ENCODE data around the gene PPP1R3F. TPM values are rescaled to one million over a fixed set of nuclear protein-coding genes. Genes with fewer than 3 reads are reported as not detected.

PPP1R3F gene
- total RNA-seq, 2 donors from 2014 or later, result 3.9 to 24.9 TPM

- no peaks in the 10 kb centered on the region for H3K9me3 ChIP-seq
- WGBS, result no CpG with 5 or more reads among the region's 9 CpGs
- H3K27me3 ChIP-seq (replicated peaks; ENCODE audit: insufficient read depth), result no peaks in the 10 kb centered on the region
- H3K27ac ChIP-seq, result no peak overlapping the region
- intact Hi-C loops (cut with DNase I), result no loop called here
- TF ChIP-seq POLR2A (IDR thresholded peaks at IDR 0.05) (no peak), CTCF (IDR thresholded peaks at IDR 0.05) (no peak), POLR2AphosphoS5 (IDR thresholded peaks at IDR 0.05) (no peak)
- no peaks in the 10 kb centered on the region for H3K36me3 ChIP-seq
- no peak for DNase-seq (ENCODE audit: low spot score)
- no peak overlapping the region for H3K4me3 ChIP-seq
- H3K4me1 ChIP-seq (replicated peaks), result no peaks in the 10 kb centered on the region
Measured at GRCh38 chrX:49249616-49250015, 20.0 kb upstream of the PPP1R3F start.

GRCh38 chrX:49250066-49250465 is 19.5 kb upstream of the PPP1R3F start:
- no peaks in the 10 kb centered on the region for H3K4me1 ChIP-seq (replicated peaks)
- intact Hi-C loops (cut with DNase I), result no loop called here
- DNase-seq (ENCODE audit: low spot score), result no peak
- no peaks in the 10 kb centered on the region for H3K9me3 ChIP-seq
- H3K27me3 ChIP-seq (replicated peaks; ENCODE audit: insufficient read depth), result no peaks in the 10 kb centered on the region
- H3K36me3 ChIP-seq, result no peaks in the 10 kb centered on the region
- no peak overlapping the region for H3K4me3 ChIP-seq
- H3K27ac ChIP-seq, result no peak overlapping the region
- no peak for TF ChIP-seq POLR2A (IDR thresholded peaks at IDR 0.05)
- no peak for TF ChIP-seq POLR2AphosphoS5 (IDR thresholded peaks at IDR 0.05)
- TF ChIP-seq CTCF (IDR thresholded peaks at IDR 0.05), result no peak
- 90% methylated on average over 10 of the region's 13 CpGs for WGBS

DNA sequence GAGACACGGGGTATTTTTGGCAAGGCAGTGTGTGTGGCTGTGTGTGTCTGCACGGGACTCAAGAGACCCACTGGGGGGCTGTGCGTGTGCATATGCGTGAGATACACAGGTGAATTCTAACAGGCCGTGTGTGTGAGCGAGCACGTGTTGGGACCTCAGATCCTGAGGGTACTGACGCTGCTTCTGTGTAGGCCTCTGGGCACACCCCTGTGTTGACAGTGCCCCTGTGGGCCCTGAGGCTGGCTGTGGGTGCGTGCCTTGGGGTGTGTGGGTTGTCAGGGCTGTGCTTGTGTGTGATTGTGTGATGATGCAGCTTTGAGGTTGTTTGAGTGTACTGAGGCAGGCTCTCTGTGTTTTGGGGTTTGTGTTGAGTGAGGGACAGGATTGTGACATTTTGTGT is 19.0 kb upstream of the PPP1R3F start:
- H3K4me3 ChIP-seq, result no peak overlapping the region
- H3K27ac ChIP-seq, result no peak overlapping the region
- DNase-seq (ENCODE audit: low spot score), result no peak
- no peaks in the 10 kb centered on the region for H3K9me3 ChIP-seq
- no peaks in the 10 kb centered on the region for H3K27me3 ChIP-seq (replicated peaks; ENCODE audit: insufficient read depth)
- WGBS, result 93% methylated on average over 8 of the region's 9 CpGs
- H3K4me1 ChIP-seq (replicated peaks), result no peaks in the 10 kb centered on the region
- intact Hi-C loops (cut with DNase I), result no loop called here
- no peak for TF ChIP-seq POLR2AphosphoS5 (IDR thresholded peaks at IDR 0.05)
- TF ChIP-seq CTCF (IDR thresholded peaks at IDR 0.05), result no peak
- no peak for TF ChIP-seq POLR2A (IDR thresholded peaks at IDR 0.05)
- no peaks in the 10 kb centered on the region for H3K36me3 ChIP-seq

DNA sequence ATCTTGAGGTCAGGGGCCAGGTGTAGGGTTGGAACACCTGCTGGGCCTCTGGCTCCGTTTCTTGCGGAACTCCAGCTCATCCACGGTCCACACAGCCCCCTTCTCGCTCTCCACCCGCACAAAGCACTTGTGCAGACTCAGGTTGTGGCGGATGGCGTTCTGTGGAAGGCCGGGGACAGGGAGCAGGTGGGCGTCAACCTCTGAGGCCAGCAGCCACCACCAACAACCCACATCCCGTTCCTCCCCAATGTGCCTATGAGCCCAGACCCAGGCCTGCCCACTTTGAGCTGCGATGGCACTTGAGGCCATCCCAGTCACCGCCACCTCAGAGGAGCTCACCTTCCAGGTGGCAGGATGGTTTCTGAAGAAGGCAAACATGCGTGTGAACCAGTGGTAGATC is 18.3 kb upstream of the PPP1R3F start:
- no peak for DNase-seq (ENCODE audit: low spot score)
- no peak for TF ChIP-seq POLR2AphosphoS5 (IDR thresholded peaks at IDR 0.05)
- TF ChIP-seq POLR2A (IDR thresholded peaks at IDR 0.05), result no peak
- TF ChIP-seq CTCF (IDR thresholded peaks at IDR 0.05), result no peak
- no peak overlapping the region for H3K27ac ChIP-seq
- no peaks in the 10 kb centered on the region for H3K36me3 ChIP-seq
- H3K4me1 ChIP-seq (replicated peaks), result no peaks in the 10 kb centered on the region
- 96% methylated on average over 13 of the region's 13 CpGs for WGBS
- intact Hi-C loops (cut with DNase I), result no loop called here
- no peak overlapping the region for H3K4me3 ChIP-seq
- H3K9me3 ChIP-seq, result no peaks in the 10 kb centered on the region
- no peaks in the 10 kb centered on the region for H3K27me3 ChIP-seq (replicated peaks; ENCODE audit: insufficient read depth)

DNA sequence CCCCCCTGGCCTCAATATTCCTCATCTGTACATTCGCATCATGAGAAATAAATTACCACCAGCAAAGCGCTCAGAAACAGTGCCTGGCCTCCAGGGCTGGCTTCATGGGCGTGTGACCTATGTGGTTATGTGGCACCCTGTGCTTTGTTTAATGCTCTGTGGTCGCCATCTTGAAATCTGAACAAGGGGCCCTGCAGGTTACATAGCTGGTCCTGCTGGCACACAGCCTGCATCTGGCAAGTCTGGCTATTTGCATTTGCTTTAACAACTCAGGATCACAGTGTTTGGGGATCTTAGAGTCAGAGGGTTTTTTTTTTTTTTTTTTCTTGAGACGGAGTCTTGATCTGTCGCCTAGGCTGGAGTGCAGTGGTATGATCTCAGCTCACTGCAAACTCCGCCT is 15.0 kb upstream of the PPP1R3F start:
- H3K36me3 ChIP-seq, result no peaks in the 10 kb centered on the region
- H3K4me3 ChIP-seq, result no peak overlapping the region
- intact Hi-C loops (cut with DNase I), result no loop called here
- WGBS, result 78% methylated on average over 6 of the region's 7 CpGs
- no peaks in the 10 kb centered on the region for H3K27me3 ChIP-seq (replicated peaks; ENCODE audit: insufficient read depth)
- no peak for DNase-seq (ENCODE audit: low spot score)
- H3K4me1 ChIP-seq (replicated peaks), result no peaks in the 10 kb centered on the region
- H3K9me3 ChIP-seq, result no peaks in the 10 kb centered on the region
- H3K27ac ChIP-seq, result no peak overlapping the region
- TF ChIP-seq POLR2A (IDR thresholded peaks at IDR 0.05) (no peak), CTCF (IDR thresholded peaks at IDR 0.05) (no peak), POLR2AphosphoS5 (IDR thresholded peaks at IDR 0.05) (no peak)

All from prostate gland (tissue), 2 donors.